ENCODE data around the gene MDC1. TPM values are rescaled to one million over a fixed set of nuclear protein-coding genes. Genes with fewer than 3 reads are reported as not detected.

Gene MDC1
- total RNA-seq, 1 donor from 2014 or later: 24.5 TPM

GRCh38 chr6:30686009-30686907, 30.8 kb downstream of the MDC1 start, which contains the start of gene PPP1R18:
TSS of gene PPP1R18 (minus strand) at chr6:30686645. CDS start at chr6:30686018, 627 bp downstream.
- peaks cover 58% of the 10 kb centered on the region for H3K4me1 ChIP-seq
- peak within 1 kb of the TSS; percentile 89 for H3K27ac ChIP-seq
- ATAC-seq (peak; percentile 68 to 73), DNase-seq (peak; percentile 85)
- intact Hi-C loops (cut with DNase I): no loop called here
- TF ChIP-seq, protein P1, sequence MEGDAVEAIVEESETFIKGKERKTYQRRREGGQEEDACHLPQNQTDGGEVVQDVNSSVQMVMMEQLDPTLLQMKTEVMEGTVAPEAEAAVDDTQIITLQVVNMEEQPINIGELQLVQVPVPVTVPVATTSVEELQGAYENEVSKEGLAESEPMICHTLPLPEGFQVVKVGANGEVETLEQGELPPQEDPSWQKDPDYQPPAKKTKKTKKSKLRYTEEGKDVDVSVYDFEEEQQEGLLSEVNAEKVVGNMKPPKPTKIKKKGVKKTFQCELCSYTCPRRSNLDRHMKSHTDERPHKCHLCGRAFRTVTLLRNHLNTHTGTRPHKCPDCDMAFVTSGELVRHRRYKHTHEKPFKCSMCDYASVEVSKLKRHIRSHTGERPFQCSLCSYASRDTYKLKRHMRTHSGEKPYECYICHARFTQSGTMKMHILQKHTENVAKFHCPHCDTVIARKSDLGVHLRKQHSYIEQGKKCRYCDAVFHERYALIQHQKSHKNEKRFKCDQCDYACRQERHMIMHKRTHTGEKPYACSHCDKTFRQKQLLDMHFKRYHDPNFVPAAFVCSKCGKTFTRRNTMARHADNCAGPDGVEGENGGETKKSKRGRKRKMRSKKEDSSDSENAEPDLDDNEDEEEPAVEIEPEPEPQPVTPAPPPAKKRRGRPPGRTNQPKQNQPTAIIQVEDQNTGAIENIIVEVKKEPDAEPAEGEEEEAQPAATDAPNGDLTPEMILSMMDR (IDR thresholded peaks at IDR 0.05): no peak
- H3K27me3 ChIP-seq (ENCODE audit: low read depth): no peaks in the 10 kb centered on the region
- H3K4me3 ChIP-seq: peak within 1 kb of the TSS; percentile 81
- no peaks in the 10 kb centered on the region for H3K9me3 ChIP-seq
- H3K36me3 ChIP-seq: no peaks in the 10 kb centered on the region

- peaks cover 62% of the 10 kb centered on the region for H3K4me1 ChIP-seq
- no peak for ATAC-seq
- intact Hi-C loops (cut with DNase I): no loop called here
These were observed 31.7 kb downstream of the MDC1 start for GRCh38 chr6:30685157-30686008.

GRCh38 chr6:30684386-30685156, 32.5 kb downstream of the MDC1 start:
- intact Hi-C loops (cut with DNase I): no loop called here
- no peak for ATAC-seq
- peaks cover 13% of the 10 kb centered on the region for H3K36me3 ChIP-seq
- DNase-seq: peak; percentile 80
- H3K27ac ChIP-seq: peak overlapping the region; percentile 89
- H3K27me3 ChIP-seq (ENCODE audit: low read depth): no peaks in the 10 kb centered on the region
- TF ChIP-seq, protein P1 (IDR thresholded peaks at IDR 0.05): no peak
- peak overlapping the region; percentile 81 for H3K4me3 ChIP-seq
- H3K9me3 ChIP-seq: no peaks in the 10 kb centered on the region
- peaks cover 62% of the 10 kb centered on the region for H3K4me1 ChIP-seq

More at GRCh38 chr6:30685157-30686008, 31.7 kb downstream of the MDC1 start:
- H3K4me3 ChIP-seq: peak overlapping the region; percentile 81
- H3K36me3 ChIP-seq: peaks cover 5% of the 10 kb centered on the region
- H3K9me3 ChIP-seq: no peaks in the 10 kb centered on the region
- peak overlapping the region; percentile 89 for H3K27ac ChIP-seq
- no peaks in the 10 kb centered on the region for H3K27me3 ChIP-seq (ENCODE audit: low read depth)
- TF ChIP-seq, protein P1 (IDR thresholded peaks at IDR 0.05): no peak
- no peak for DNase-seq

- H3K4me1 ChIP-seq: peaks cover 62% of the 10 kb centered on the region
- H3K27me3 ChIP-seq (ENCODE audit: low read depth): no peaks in the 10 kb centered on the region
- intact Hi-C loops (cut with DNase I): no loop called here
These were observed 33.1 kb downstream of the MDC1 start for GRCh38 chr6:30683980-30684338.

More at GRCh38 chr6:30683980-30684338, 33.1 kb downstream of the MDC1 start:
- DNase-seq (no peak), ATAC-seq (no peak)
- peak overlapping the region; percentile 89 for H3K27ac ChIP-seq
- H3K4me3 ChIP-seq: peak overlapping the region; percentile 81
- TF ChIP-seq, protein P1 (IDR thresholded peaks at IDR 0.05): no peak
- peaks cover 18% of the 10 kb centered on the region for H3K36me3 ChIP-seq
- H3K9me3 ChIP-seq: no peaks in the 10 kb centered on the region

All from lower lobe of right lung (tissue), 2 donors.